ENCODE results near the gene LSR.

- no peak for TF ChIP-seq EZH2 (IDR thresholded peaks at IDR 0.05; ENCODE audit: low read length)
- no peak for TF ChIP-seq CTCF (optimal IDR thresholded peaks at IDR 0.05 in 1 of 3, IDR thresholded peaks at IDR 0.05 in 1 of 3, conservative IDR thresholded peaks at IDR 0.05 in 1 of 3; ENCODE audit: extremely low read depth in 1 of 3, insufficient read depth in 2 of 3, low read length in 3 of 3)
These were observed 33.9 kb upstream of the LSR start for GRCh38 chr19:35214766-35215422.
